Hematopoietic multipotent progenitor cell treated with erythropoietin and hydrocortisone succinate and interleukin-3 and kit ligand, for 15 days (in vitro differentiated cells): ENCODE measurements around the gene PHF23.

Experiments
- DNase-seq: peaks from one replicate; pipeline ENCODE4 v3.0.0-alpha.2; 2015; ENCODE audit warnings: low spot score

PHF23 gene

GRCh38 chr17:7239091-7240027 lies at the start of gene PHF23:
TSS of gene PHF23 (minus strand) at chr17:7239457. CDS start at chr17:7239279, 178 bp downstream.
- peak; percentile 99 for DNase-seq

DNA sequence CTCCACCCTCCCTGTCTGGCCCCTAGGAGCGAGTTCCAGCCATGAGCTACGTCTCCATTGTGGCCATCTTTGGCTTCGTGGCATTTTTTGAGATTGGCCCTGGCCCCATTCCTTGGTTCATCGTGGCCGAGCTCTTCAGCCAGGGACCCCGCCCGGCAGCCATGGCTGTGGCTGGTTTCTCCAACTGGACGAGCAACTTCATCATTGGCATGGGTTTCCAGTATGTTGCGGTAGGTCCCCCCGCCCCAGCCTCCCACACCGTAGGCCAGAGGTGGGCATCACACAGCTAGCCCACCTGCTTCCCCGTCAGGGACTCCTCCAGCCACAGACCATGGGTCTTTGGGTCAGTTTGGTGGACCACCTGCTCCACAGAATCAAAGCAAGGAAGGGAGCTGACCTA lies 46.4 kb upstream of the PHF23 start:
- DNase-seq, result peak; percentile 1

DNA sequence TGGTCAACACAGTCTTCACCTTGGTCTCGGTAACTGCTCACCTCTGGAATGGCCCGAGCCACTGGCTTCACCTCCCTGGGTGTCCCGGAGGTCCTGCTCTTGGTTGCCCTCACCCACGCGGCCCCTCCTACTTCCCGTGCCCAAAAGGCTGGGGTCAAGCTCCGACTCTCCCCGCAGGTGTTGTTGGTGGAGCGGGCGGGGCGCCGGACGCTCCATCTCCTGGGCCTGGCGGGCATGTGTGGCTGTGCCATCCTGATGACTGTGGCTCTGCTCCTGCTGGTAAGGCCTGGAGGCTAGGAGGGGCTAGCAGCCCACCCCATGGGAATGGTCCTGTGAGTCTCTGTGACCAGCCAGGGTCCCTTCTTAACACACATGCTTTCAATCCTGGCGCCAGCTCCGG lies 45.7 kb upstream of the PHF23 start:
- DNase-seq, result no peak

- no peak for DNase-seq
Observed at GRCh38 chr17:7283471-7284216, 44.4 kb upstream of the PHF23 start.

- peak; percentile 90 for DNase-seq
Observed at GRCh38 chr17:7282752-7283321, 43.6 kb upstream of the PHF23 start.

DNA sequence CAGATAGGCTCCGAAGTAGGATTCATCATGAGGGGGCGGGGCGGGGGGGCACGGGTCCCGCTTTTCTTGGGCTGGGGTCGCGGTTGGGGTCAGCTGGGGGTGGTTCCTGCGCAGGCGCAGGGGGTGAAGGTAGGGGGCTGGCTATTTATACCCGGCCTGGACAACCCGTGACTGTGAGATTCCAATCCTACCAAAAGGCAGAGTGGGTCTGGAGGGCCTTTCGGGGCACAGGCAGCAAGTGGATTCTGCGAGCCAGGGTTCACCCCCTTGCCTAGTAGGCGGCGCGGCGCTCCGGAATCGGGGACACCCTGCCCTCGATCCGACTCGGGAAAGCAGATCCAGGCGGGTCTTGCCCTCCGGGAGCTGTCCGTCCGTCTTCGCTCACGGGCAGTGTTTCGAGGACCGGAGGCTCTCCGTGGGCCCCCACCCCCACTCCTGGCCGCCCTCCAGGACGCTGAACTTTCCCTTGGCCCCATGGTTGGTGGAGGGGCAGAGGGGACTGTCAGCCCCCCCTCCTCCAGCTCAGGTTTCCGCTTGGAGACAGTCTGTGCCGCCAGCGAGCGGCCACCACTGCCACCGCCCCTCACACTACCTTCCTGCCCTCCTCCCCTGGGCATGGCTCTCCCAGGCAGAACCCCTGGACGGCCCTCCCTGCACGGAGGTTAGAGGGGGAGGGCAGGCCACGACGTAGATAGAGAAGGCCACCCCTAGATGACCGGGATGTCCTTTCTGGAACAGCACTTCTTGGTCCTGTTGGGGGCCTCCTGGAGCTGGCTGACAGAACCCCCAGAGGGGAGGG lies 42.9 kb upstream of the PHF23 start:
- peak; percentile 35 for DNase-seq

GRCh38 chr17:7281074-7281952 lies 42.1 kb upstream of the PHF23 start, which contains the start of gene SLC2A4:
TSS of gene SLC2A4 (plus strand) at chr17:7281718. CDS start at chr17:7281935, 217 bp downstream.
- peak; percentile 98 for DNase-seq

- peak; percentile 87 for DNase-seq
Observed at GRCh38 chr17:7280519-7281073, 41.3 kb upstream of the PHF23 start.

- DNase-seq, result no peak
Observed at GRCh38 chr17:7279448-7279847, 40.2 kb upstream of the PHF23 start.

GRCh38 chr17:7266784-7267183 lies 27.5 kb upstream of the PHF23 start:
- no peak for DNase-seq

DNA sequence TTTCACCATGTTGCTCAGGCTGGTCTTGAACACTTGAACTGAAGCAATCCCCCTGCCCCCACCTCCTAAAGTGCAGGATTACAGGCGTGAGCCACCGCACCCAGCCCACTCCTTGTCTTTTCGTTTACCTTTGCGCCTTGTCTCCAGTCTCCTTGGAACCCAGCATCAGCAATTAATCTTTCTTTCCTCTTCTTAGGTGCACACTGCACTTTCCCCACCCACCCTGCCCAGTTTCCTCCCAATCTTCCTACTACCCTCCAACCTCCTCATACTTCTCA lies 24.5 kb upstream of the PHF23 start:
- no peak for DNase-seq

- DNase-seq, result peak; percentile 2
Observed at GRCh38 chr17:7262935-7263800, 23.9 kb upstream of the PHF23 start.

- no peak for DNase-seq
Observed at GRCh38 chr17:7262192-7262934, 23.1 kb upstream of the PHF23 start, which contains the start of gene CLDN7. TSS of gene CLDN7 (minus strand) at chr17:7262478. CDS start at chr17:7262043, 435 bp downstream.

DNA sequence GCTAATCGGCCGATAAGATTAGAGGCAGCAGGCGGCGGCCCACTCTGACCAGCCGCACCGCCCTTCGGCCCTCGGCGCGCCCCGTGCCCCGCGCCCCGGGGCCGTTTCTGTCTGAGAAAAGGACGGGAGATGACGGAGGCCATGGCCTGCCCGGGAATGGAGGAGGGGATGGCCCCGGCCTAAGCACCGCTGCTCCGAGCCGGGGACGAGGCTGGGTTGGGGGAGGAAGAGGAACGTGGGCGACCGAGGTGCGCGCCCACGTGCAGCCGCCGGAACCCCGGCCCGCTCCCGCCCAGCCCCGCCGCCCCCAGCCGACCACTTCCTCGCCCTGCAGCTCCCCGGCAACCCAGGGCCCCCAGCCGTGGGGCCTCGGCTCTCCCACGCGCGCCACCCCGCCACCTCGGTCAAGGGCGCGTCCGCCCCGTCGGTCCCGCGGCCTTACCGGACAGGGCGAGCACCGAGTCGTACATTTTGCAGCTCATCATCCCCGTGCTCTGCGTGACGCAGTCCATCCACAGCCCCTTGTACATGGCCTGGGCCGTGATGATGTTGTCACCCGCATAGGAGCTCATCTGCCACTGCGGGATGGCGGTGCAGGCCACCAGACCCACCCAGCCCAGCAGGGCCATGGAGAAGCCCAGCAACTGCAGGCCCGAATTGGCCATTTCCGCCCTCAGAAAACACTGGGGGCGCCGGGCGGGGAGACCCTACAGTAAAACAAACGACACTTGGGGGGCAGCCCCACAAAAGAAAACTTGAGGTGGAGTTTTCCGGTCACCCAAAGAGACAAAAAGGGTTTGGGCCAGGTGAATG lies 22.3 kb upstream of the PHF23 start:
- DNase-seq, result no peak

- DNase-seq, result peak; percentile 25
Observed at GRCh38 chr17:7260651-7261378, 21.6 kb upstream of the PHF23 start.

- peak; percentile 2 for DNase-seq
Observed at GRCh38 chr17:7260151-7260550, 20.9 kb upstream of the PHF23 start.

DNA sequence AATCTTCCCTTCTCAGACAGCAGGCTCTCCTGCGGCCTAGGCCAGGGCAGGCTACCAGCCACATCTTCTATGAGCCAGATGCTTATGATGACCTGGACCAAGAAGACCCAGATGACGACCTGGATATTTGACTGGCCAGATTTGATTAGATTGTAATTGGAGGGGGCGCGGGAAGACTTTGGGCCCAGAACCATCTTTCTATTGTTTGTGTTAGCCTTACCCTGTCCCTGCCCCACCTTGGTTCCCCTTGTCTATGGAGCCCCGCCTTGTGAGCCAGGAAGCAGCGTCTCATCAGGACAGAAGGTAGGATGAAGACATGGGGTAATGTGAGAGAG lies 20.3 kb upstream of the PHF23 start:
- no peak for DNase-seq
